ACC112 (cell line): ENCODE measurements around the gene DSCAML1.
"Not testable (repeated sequence)": the region's sequence is repeated elsewhere in the genome, so short reads cannot be mapped to it uniquely, and the experiment has no call there.

Experiments
- H2AFZ ChIP-seq: fragments of 200-600 bp; sonication (generic); one replicate; pipeline ENCODE4 v1.6.0; 2017; ENCODE audit warnings: antibody characterized with exemption, low read length; ENCODE audit not compliant: unreplicated experiment
- H3K27ac ChIP-seq: fragments of 200-600 bp; sonication (generic); 2 replicates; pipeline ENCODE4 v1.5.1; 2014; ENCODE audit warnings: low read depth, mild to moderate bottlenecking, antibody characterized with exemption, low read length, moderate library complexity
- H3K27me3 ChIP-seq: fragments of 200-600 bp; sonication (generic); 2 replicates; pipeline ENCODE4 v1.6.1; 2014; ENCODE audit warnings: mild to moderate bottlenecking, antibody characterized with exemption, low read length, moderate library complexity, mixed read lengths; ENCODE audit not compliant: insufficient read depth
- H3K36me3 ChIP-seq: fragments of 200-600 bp; sonication (generic); 2 replicates; pipeline ENCODE4 v1.6.1; 2016; ENCODE audit warnings: mild to moderate bottlenecking, antibody characterized with exemption, low read length, moderate library complexity, mixed read lengths; ENCODE audit not compliant: insufficient read depth
- H3K4me1 ChIP-seq: fragments of 200-600 bp; sonication (generic); one replicate; pipeline ENCODE4 v1.6.1; 2016; ENCODE audit warnings: low read length, mixed read lengths; ENCODE audit not compliant: insufficient read depth, unreplicated experiment, control insufficient read depth
- H3K4me3 ChIP-seq: fragments of 200-600 bp; sonication (generic); 2 replicates; pipeline ENCODE4 v1.5.1; 2014; ENCODE audit warnings: mild to moderate bottlenecking, low read depth, low read length
- H3K79me2 ChIP-seq: fragments of 200-600 bp; sonication (generic); one replicate; pipeline ENCODE4 v1.6.0; 2016; ENCODE audit warnings: low read length; ENCODE audit not compliant: control insufficient read depth, unreplicated experiment, insufficient read depth

Gene DSCAML1

DNA sequence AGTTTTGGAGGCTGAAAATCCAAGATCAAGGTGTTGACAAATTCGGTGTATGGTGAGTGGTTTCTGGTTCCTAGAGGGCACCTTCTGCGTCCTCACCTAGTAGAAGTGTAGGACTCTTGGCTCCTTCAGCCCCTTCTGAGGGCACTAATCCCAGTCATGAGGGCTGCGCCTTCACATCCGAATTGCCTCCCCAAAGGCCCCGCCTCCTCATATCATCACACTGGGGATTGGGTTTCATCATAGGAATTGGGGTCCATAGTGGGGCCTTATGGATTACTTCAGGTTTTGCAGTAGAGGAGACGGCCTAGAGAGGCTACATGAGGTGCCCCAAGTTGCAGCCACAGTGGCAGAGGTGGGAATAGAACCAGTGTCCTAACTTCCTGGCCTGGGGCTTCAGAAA is 382.3 kb downstream of the DSCAML1 start:
- H2AFZ ChIP-seq: no peak overlapping the region
- H3K4me3 ChIP-seq: no peak overlapping the region
- no peaks in the 10 kb centered on the region for H3K27me3 ChIP-seq
- no peaks in the 10 kb centered on the region for H3K36me3 ChIP-seq
- H3K27ac ChIP-seq: no peak overlapping the region
- H3K79me2 ChIP-seq: no peaks in the 10 kb centered on the region
- H3K4me1 ChIP-seq: no peaks in the 10 kb centered on the region

DNA sequence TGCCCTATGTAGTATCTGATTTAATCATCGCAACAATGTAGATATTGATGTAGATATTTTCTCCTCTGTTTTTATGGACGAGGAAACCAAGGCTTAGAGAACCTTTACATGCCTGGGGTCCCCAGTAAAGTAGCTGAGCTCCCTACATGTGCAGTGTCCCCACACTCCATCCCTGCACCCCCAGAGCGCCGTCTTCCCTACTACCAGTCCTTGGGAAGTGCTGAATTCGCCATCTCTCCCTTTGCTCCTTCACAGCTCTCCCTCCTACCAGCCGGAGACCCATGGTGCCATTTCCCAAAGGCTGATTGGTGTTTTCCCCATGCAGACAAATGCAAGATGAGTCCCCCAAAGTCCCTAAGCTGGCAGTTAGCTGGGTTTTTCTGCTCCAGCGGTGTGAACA is 383.4 kb downstream of the DSCAML1 start:
- H3K4me3 ChIP-seq: no peak overlapping the region
- no peak overlapping the region for H2AFZ ChIP-seq
- no peak overlapping the region for H3K27ac ChIP-seq
- no peaks in the 10 kb centered on the region for H3K4me1 ChIP-seq
- no peaks in the 10 kb centered on the region for H3K27me3 ChIP-seq
- no peaks in the 10 kb centered on the region for H3K79me2 ChIP-seq
- H3K36me3 ChIP-seq: peaks cover 5% of the 10 kb centered on the region; the same call in 1 of the 2 replicates

DNA sequence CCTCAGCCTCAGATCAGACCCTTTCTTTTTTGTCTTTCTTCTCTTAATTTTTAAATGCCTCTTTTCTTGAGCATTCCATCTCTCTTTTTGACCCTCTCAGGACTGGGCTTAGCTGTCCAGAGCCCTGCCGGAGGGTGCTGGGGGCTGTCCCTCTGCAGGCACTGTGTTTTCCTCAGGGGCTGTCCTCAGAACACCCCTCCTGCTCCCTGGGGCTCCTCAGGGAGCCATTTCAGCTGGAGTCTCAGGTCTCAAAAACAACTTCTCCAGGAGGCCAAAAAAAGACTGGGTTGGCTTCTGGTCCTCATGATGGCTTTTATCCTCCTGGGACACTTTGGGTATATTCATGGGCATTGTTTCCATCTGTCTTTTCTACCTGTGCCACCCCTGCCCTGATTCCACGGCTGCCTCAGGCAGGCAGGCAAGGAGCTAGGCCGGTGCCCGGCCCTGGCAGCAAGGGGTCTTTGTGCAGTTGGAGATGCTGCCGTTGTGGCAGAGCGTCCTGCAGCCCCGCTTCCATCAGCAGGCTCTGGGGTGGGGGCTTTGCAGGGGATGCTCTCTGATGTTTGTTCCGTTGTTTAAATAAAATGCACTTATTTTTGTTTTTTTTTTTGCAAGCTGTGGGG is 384.3 kb downstream of the DSCAML1 start:
- no peak overlapping the region for H3K4me3 ChIP-seq
- peaks cover 5% of the 10 kb centered on the region; the same call in 1 of the 2 replicates for H3K36me3 ChIP-seq
- H3K27ac ChIP-seq: no peak overlapping the region
- H2AFZ ChIP-seq: no peak overlapping the region
- H3K4me1 ChIP-seq: no peaks in the 10 kb centered on the region
- H3K27me3 ChIP-seq: no peaks in the 10 kb centered on the region
- H3K79me2 ChIP-seq: no peaks in the 10 kb centered on the region

DNA sequence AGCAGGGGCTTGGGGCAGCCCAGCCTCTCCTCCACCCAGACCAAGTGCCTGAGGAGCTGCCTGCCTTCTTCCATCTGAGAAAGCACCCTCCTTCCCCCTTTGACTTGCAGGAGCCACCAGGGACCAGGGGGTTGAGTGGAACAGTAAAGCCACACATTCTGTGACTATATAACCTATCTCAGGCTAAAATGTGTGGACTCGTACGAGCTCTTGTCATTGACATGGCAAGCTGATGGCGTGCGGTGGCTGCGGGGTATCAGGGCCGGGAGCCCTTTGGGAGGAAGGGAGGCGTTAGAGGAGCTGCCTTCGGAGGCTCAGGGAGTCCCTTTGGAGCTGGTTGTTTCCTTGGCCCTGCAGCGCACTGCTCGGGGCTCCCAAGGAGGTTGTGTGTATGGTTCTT is 384.8 kb downstream of the DSCAML1 start:
- Histone ChIP-seq H3K27ac (no peak overlapping the region), H3K79me2 (no peaks in the 10 kb centered on the region), H3K27me3 (no peaks in the 10 kb centered on the region), H3K36me3 (peaks cover 5% of the 10 kb centered on the region; the same call in 1 of the 2 replicates), H3K4me1 (no peaks in the 10 kb centered on the region), H3K4me3 (no peak overlapping the region), H2AFZ (no peak overlapping the region)

DNA sequence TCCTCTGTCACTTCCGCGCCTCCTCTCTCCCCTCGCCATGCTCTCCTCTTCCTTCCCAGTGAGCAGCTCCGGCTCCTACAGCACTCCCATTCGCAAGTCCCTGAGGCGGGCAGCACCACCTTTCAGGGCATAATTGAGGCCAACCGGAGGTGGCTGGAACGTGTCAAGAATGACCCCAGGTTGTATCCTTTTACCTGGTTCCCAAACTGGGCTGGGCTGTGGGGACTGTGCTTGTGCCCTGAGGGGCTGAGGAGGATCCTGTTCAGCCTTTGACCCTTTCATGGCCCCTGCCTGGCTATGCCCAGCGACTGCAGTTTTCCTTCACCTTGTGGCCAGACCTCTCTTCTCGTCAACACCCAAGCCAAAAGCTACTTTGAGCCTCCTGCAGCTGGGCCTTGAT is 385.3 kb downstream of the DSCAML1 start:
- Histone ChIP-seq H3K27me3 (no peaks in the 10 kb centered on the region), H3K4me3 (no peak overlapping the region), H3K27ac (no peak overlapping the region), H3K36me3 (peaks cover 5% of the 10 kb centered on the region; the same call in 1 of the 2 replicates), H2AFZ (no peak overlapping the region), H3K79me2 (no peaks in the 10 kb centered on the region), H3K4me1 (no peaks in the 10 kb centered on the region)

DNA sequence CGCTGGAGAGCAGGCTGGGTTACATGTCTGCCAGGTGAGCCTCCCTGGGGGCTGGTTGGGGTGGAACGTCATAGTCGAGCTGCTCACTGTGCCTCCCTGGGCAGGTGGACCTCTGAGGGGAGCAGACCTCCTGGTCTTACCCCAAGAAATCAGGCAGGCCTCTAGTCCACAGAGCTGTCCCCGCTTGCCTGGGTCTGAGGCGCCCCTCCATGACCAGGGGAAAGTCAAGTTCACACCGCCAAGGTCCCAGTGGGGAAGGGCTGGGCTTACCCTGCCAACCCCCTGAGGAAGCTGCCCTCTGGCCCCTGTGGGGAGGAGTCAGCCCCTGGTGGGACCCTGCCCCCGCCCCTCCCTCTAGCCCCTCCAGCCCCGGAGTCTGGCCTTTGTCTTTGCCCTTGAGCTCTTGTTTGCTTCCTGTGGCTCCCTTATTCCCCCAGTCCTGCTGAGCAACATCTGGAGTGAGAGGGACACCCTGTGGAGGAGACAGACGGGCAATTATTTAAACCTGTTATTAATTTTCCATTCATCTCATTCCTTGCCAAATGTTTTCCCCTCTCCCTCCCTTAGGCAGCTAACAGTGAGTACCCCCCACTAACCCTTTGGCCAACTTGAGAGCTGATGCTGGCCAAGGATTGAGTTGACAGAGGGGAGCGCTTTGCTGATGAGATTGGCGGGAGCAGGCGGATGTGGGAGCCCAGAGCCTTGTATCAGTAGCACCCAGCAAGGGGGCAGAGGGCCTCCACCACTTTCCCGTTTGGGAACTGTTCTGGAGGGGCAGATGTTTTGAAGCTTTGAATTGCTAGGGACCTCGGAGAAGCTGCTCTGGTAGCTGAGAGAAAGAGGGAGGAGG is 385.9 kb downstream of the DSCAML1 start:
- Histone ChIP-seq H3K36me3 (peaks cover 10% of the 10 kb centered on the region), H3K4me1 (no peaks in the 10 kb centered on the region), H3K27me3 (no peaks in the 10 kb centered on the region), H3K4me3 (no peak overlapping the region), H3K79me2 (no peaks in the 10 kb centered on the region), H2AFZ (no peak overlapping the region), H3K27ac (no peak overlapping the region)

DNA sequence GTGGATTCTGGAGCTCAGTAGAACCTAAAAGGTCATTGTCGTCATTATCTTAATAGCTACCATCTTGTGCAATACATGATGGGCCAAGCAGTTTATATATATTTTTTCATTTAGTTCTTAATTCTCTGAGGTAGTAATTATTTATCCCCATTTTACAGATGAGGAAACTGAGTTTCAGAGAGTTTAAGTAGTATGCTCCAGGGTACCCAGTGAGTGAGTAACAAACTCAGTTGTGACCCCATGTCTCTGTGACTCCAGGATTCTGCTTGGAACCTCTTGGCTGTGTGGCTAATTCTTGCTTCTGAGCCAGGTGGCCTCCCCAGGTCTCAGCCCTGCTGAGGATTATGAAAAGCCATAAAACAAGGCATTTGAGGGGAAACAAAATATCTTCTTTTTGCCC is 386.8 kb downstream of the DSCAML1 start:
- Histone ChIP-seq H3K36me3 (peaks cover 16% of the 10 kb centered on the region), H3K79me2 (no peaks in the 10 kb centered on the region), H3K4me3 (no peak overlapping the region), H3K27ac (no peak overlapping the region), H3K27me3 (no peaks in the 10 kb centered on the region), H2AFZ (no peak overlapping the region), H3K4me1 (no peaks in the 10 kb centered on the region)

DNA sequence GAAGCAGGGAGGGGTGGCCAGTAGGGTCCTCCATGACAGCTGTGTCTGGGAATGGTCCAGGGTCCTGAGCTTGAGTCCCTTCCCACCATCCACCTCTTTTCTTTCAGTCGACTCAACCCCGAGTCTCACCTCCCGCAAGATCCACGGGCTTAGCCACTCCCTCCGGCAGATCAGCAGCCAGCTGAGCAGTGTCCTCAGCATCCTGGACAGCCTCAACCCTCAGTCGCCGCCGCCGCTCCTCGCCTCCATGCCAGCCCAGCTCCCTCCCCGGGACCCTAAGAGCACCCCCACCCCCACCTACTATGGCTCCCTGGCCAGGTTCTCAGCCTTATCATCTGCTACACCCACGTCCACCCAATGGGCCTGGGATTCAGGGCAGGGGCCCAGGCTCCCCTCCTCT is 387.5 kb downstream of the DSCAML1 start:
- Histone ChIP-seq H3K79me2 (no peaks in the 10 kb centered on the region), H3K27me3 (no peaks in the 10 kb centered on the region), H3K36me3 (peaks cover 21% of the 10 kb centered on the region), H3K27ac (no peak overlapping the region), H3K4me3 (no peak overlapping the region), H2AFZ (no peak overlapping the region), H3K4me1 (no peaks in the 10 kb centered on the region)

DNA sequence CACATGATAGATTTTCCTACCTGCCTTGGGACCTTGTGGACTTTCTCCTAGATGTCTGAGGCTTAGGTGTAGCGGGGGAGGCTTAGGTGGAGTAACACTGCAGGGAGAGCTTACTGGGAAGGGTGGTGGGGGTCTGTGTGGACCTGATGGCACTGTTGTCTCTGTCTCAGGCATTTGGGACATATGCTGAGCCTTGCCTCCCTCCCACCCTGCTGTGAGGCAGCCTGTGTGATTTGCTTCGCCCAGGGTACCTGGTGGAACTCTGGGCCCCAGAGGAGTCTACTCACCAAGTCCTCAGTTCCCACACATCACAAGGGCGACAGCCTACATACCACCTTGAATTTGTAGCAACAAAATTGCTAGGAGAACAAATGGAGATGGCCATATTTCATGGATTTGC is 388.7 kb downstream of the DSCAML1 start:
- Histone ChIP-seq H3K27me3 (no peaks in the 10 kb centered on the region), H3K4me3 (no peak overlapping the region), H3K79me2 (no peaks in the 10 kb centered on the region), H3K4me1 (no peaks in the 10 kb centered on the region), H3K36me3 (peaks cover 21% of the 10 kb centered on the region), H2AFZ (no peak overlapping the region), H3K27ac (no peak overlapping the region)

DNA sequence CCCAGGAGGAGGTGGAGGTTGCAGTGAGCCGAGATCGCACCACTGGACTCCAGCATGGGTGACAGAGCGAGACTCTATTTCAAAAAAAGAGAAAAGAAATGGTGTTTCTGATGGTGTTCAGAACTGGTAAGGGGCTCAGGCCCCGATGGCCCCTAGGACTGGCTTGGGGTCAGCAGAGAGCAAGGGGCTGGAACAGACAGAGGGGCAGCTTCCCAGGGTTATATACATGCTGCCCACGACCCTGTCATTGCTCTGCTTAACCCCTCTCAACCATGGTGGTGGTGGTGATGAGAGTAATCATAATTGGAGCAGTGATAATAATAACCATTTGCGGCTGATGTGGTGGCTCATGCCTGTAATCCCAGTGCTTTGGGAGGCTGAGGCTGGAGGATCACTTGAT is 390.0 kb downstream of the DSCAML1 start:
- Histone ChIP-seq H3K4me3 (no peak overlapping the region), H3K4me1 (no peaks in the 10 kb centered on the region), H2AFZ (no peak overlapping the region), H3K79me2 (no peaks in the 10 kb centered on the region), H3K27ac (no peak overlapping the region), H3K36me3 (peaks cover 21% of the 10 kb centered on the region), H3K27me3 (no peaks in the 10 kb centered on the region)

DNA sequence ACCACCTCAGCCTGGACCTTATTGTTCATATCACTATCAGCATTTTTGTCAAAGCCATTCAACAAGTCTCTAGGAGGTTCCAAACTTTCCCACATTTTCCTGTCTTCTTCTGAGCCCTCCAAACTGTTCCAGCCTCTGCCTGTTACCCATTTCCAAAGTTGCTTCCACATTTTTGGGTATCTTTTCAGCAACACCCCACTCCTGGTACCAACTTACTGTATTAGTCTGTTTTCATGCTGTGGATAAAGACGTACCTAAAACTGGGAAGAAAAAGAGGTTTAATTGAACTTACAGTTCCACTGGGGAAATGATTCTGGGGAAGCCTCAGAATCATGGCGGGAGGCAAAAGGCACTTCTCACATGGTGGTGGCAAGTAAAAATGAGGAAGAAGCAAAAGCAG is 391.1 kb downstream of the DSCAML1 start:
- peaks cover 21% of the 10 kb centered on the region for H3K36me3 ChIP-seq
- H3K79me2 ChIP-seq, H3K27me3 ChIP-seq, H3K27ac ChIP-seq, H2AFZ ChIP-seq, H3K4me3 ChIP-seq, H3K4me1 ChIP-seq: not testable (repeated sequence)
